ACHN (cell line): ENCODE results near the gene PSMG4.
A peak's percentile ranks its signal among the peaks of the same experiment; 100 is the strongest.
"Not testable (repeated sequence)": the region's sequence is repeated elsewhere in the genome, so short reads cannot be mapped to it uniquely, and the experiment has no call there.

ENCODE experiments used
- DNase-seq: peaks from one replicate; pipeline ENCODE4 v3.0.0-alpha.2; 2015
- in situ Hi-C: cut with HindIII; loops from 2 replicates; pipeline ENCODE4 v1.10.0; 2017; ENCODE audit warnings: low sequenced_read_pairs, low pct_ligation_motif_present, low pct_unique_long_range_greater_than_20kb

The PSMG4 gene

GRCh38 chr6:3244832-3245161 is 13.9 kb upstream of the PSMG4 start:
- DNase-seq, in situ Hi-C loops: not testable (repeated sequence)

GRCh38 chr6:3245216-3245615 is 13.5 kb upstream of the PSMG4 start:
- no peak for DNase-seq
- in situ Hi-C loops, result no loop called here

- in situ Hi-C loops, result no loop called here
- peak; percentile 60 for DNase-seq
Measured at GRCh38 chr6:3247255-3248146, 11.2 kb upstream of the PSMG4 start.

GRCh38 chr6:3249821-3250220 is 8.9 kb upstream of the PSMG4 start:
- no peak for DNase-seq
- in situ Hi-C loops, result no loop called here

GRCh38 chr6:3250231-3250675 is 8.5 kb upstream of the PSMG4 start:
- in situ Hi-C loops, result no loop called here
- no peak for DNase-seq

GRCh38 chr6:3251462-3252314 is 7.1 kb upstream of the PSMG4 start:
- peak; percentile 71 for DNase-seq
- in situ Hi-C loops, result no loop called here

GRCh38 chr6:3252369-3252768 is 6.4 kb upstream of the PSMG4 start:
- in situ Hi-C loops, result no loop called here
- DNase-seq, result no peak

GRCh38 chr6:3252861-3253596 is 5.7 kb upstream of the PSMG4 start:
- in situ Hi-C loops, result no loop called here

GRCh38 chr6:3253597-3253961 is 5.2 kb upstream of the PSMG4 start:
- in situ Hi-C loops, result no loop called here

More at GRCh38 chr6:3252861-3253596, 5.7 kb upstream of the PSMG4 start:
- no peak for DNase-seq

GRCh38 chr6:3258201-3258600 is 546 bp upstream of the PSMG4 start:
- in situ Hi-C loops, result no loop called here

More at GRCh38 chr6:3253597-3253961, 5.2 kb upstream of the PSMG4 start:
- DNase-seq, result no peak

GRCh38 chr6:3259491-3259958 is 778 bp downstream of the PSMG4 start:
- DNase-seq, result peak; percentile 25
- in situ Hi-C loops, result no loop called here

More at GRCh38 chr6:3258201-3258600, 546 bp upstream of the PSMG4 start:
- DNase-seq, result no peak

- in situ Hi-C loops, result no loop called here
- DNase-seq, result no peak
Measured at GRCh38 chr6:3260296-3260695, 1.5 kb downstream of the PSMG4 start.

GRCh38 chr6:3260772-3261517 is 2.2 kb downstream of the PSMG4 start:
- in situ Hi-C loops, result no loop called here

GRCh38 chr6:3261518-3261820 is 2.7 kb downstream of the PSMG4 start:
- no peak for DNase-seq
- in situ Hi-C loops, result no loop called here

More at GRCh38 chr6:3260772-3261517, 2.2 kb downstream of the PSMG4 start:
- DNase-seq, result no peak

- in situ Hi-C loops, result no loop called here
- DNase-seq, result no peak
Measured at GRCh38 chr6:3261921-3262320, 3.2 kb downstream of the PSMG4 start.

- DNase-seq, result no peak
- in situ Hi-C loops, result no loop called here
Measured at GRCh38 chr6:3263096-3263495, 4.3 kb downstream of the PSMG4 start.

GRCh38 chr6:3264356-3264755 is 5.6 kb downstream of the PSMG4 start:
- in situ Hi-C loops, result no loop called here
- no peak for DNase-seq

- in situ Hi-C loops, result no loop called here
- DNase-seq, result no peak
Measured at GRCh38 chr6:3265671-3266070, 6.9 kb downstream of the PSMG4 start.
